Effector CD4-positive, alpha-beta T cell (primary cell): ENCODE data around the gene GNG2.

Experiments
- DNase-seq: peaks from one replicate; pipeline ENCODE4 v3.0.0-alpha.2; 2020
- total RNA-seq: gene quantifications from one replicate; lab custom pipeline; 2026; lab: John Stamatoyannopoulos, UW

GNG2 gene
- 213 reads per million, percentile 93 among the genes with 10 or more reads in this experiment for total RNA-seq

- DNase-seq: peak; percentile 76
Measured at GRCh38 chr14:51860164-51860824, at the start of gene GNG2. Gene GNG2, plus strand, starts transcription at chr14:51860612. Its CDS starts 90,067 bp downstream, at chr14:51950679.

- no peak for DNase-seq
Measured at GRCh38 chr14:51811706-51812105, 48.7 kb upstream of the GNG2 start.

GRCh38 chr14:51816031-51816430 is 44.4 kb upstream of the GNG2 start:
- DNase-seq: no peak

- DNase-seq: no peak
Measured at GRCh38 chr14:51817326-51817725, 43.1 kb upstream of the GNG2 start.

- DNase-seq: no peak
Measured at GRCh38 chr14:51818748-51819380, 41.5 kb upstream of the GNG2 start.

- DNase-seq: no peak
Measured at GRCh38 chr14:51821822-51822221, 38.6 kb upstream of the GNG2 start.

- no peak for DNase-seq
Measured at GRCh38 chr14:51822499-51822898, 37.9 kb upstream of the GNG2 start.

GRCh38 chr14:51823706-51824105 is 36.7 kb upstream of the GNG2 start:
- no peak for DNase-seq

- no peak for DNase-seq
Measured at GRCh38 chr14:51824191-51824590, 36.2 kb upstream of the GNG2 start.

- DNase-seq: no peak
Measured at GRCh38 chr14:51825926-51826325, 34.5 kb upstream of the GNG2 start.

GRCh38 chr14:51828017-51828797 is 32.2 kb upstream of the GNG2 start:
- DNase-seq: peak; percentile 52

GRCh38 chr14:51834240-51834639 is 26.2 kb upstream of the GNG2 start:
- no peak for DNase-seq

- DNase-seq: no peak
Measured at GRCh38 chr14:51836417-51836816, 24.0 kb upstream of the GNG2 start.

GRCh38 chr14:51844081-51844881 is 16.1 kb upstream of the GNG2 start:
- DNase-seq: no peak

GRCh38 chr14:51845811-51846210 is 14.6 kb upstream of the GNG2 start:
- DNase-seq: no peak

GRCh38 chr14:51846631-51847488 is 13.6 kb upstream of the GNG2 start:
- DNase-seq: peak; percentile 84

GRCh38 chr14:51847489-51847796 is 13.0 kb upstream of the GNG2 start:
- DNase-seq: no peak

GRCh38 chr14:51848120-51848519 is 12.3 kb upstream of the GNG2 start:
- no peak for DNase-seq

GRCh38 chr14:51849097-51849496 is 11.3 kb upstream of the GNG2 start:
- DNase-seq: no peak

GRCh38 chr14:51850651-51851050 is 9.8 kb upstream of the GNG2 start:
- DNase-seq: no peak

GRCh38 chr14:51852541-51852940 is 7.9 kb upstream of the GNG2 start:
- no peak for DNase-seq

- no peak for DNase-seq
Measured at GRCh38 chr14:51855234-51855633, 5.2 kb upstream of the GNG2 start.
